ENCODE results near the gene NEU3.
"Not testable (repeated sequence)": the region's sequence is repeated elsewhere in the genome, so short reads cannot be mapped to it uniquely, and the experiment has no call there.

Gene NEU3

GRCh38 chr11:74984730-74985129, 4.0 kb upstream of the NEU3 start:
- Histone ChIP-seq H3K4me1 (ENCODE audit: control insufficient read depth, insufficient read depth, low read length) (peaks cover 7% of the 10 kb centered on the region), H3K36me3 (ENCODE audit: control insufficient read depth, insufficient read depth, low read length, severe bottlenecking) (peaks cover 12% of the 10 kb centered on the region), H3K27me3 (replicated peaks; ENCODE audit: control insufficient read depth, insufficient read depth, low read length) (no peaks in the 10 kb centered on the region), H3K9me3 (ENCODE audit: control insufficient read depth, low read length) (no peaks in the 10 kb centered on the region), H3K4me3 (ENCODE audit: low read length) (no peak overlapping the region), H3K9ac (ENCODE audit: low read length) (no peak overlapping the region)
- no peak for DNase-seq (ENCODE audit: low read depth)

- no peaks in the 10 kb centered on the region for H3K27me3 ChIP-seq (replicated peaks; ENCODE audit: control insufficient read depth, insufficient read depth, low read length)
- peaks cover 5% of the 10 kb centered on the region for H3K4me1 ChIP-seq (ENCODE audit: control insufficient read depth, insufficient read depth, low read length)
- no peak for DNase-seq (ENCODE audit: low read depth)
- peak overlapping the region; percentile 86 for H3K9ac ChIP-seq (ENCODE audit: low read length)
- H3K36me3 ChIP-seq (ENCODE audit: control insufficient read depth, insufficient read depth, low read length, severe bottlenecking): no peaks in the 10 kb centered on the region
- peak overlapping the region; percentile 91 for H3K4me3 ChIP-seq (ENCODE audit: low read length)
- no peaks in the 10 kb centered on the region for H3K9me3 ChIP-seq (ENCODE audit: control insufficient read depth, low read length)
Observed at GRCh38 chr11:74989260-74989638, 516 bp downstream of the NEU3 start.

GRCh38 chr11:74990150-74990549, 1.4 kb downstream of the NEU3 start:
- H3K27me3 ChIP-seq (replicated peaks; ENCODE audit: control insufficient read depth, insufficient read depth, low read length); DNase-seq (ENCODE audit: low read depth); H3K4me1 ChIP-seq (ENCODE audit: control insufficient read depth, insufficient read depth, low read length); H3K9me3 ChIP-seq (ENCODE audit: control insufficient read depth, low read length); H3K9ac ChIP-seq (ENCODE audit: low read length); H3K36me3 ChIP-seq (ENCODE audit: control insufficient read depth, insufficient read depth, low read length, severe bottlenecking); H3K4me3 ChIP-seq (ENCODE audit: low read length): not testable (repeated sequence)

GRCh38 chr11:74990941-74991340, 2.2 kb downstream of the NEU3 start:
- Histone ChIP-seq H3K9me3 (ENCODE audit: control insufficient read depth, low read length) (no peaks in the 10 kb centered on the region), H3K4me1 (ENCODE audit: control insufficient read depth, insufficient read depth, low read length) (peaks cover 5% of the 10 kb centered on the region), H3K4me3 (ENCODE audit: low read length) (no peak overlapping the region), H3K9ac (ENCODE audit: low read length) (no peak overlapping the region), H3K27me3 (replicated peaks; ENCODE audit: control insufficient read depth, insufficient read depth, low read length) (no peaks in the 10 kb centered on the region), H3K36me3 (ENCODE audit: control insufficient read depth, insufficient read depth, low read length, severe bottlenecking) (peaks cover 11% of the 10 kb centered on the region)
- no peak for DNase-seq (ENCODE audit: low read depth)

GRCh38 chr11:74992852-74993251, 4.1 kb downstream of the NEU3 start:
- no peaks in the 10 kb centered on the region for H3K9me3 ChIP-seq (ENCODE audit: control insufficient read depth, low read length)
- peaks cover 6% of the 10 kb centered on the region for H3K4me1 ChIP-seq (ENCODE audit: control insufficient read depth, insufficient read depth, low read length)
- peaks cover 11% of the 10 kb centered on the region for H3K36me3 ChIP-seq (ENCODE audit: control insufficient read depth, insufficient read depth, low read length, severe bottlenecking)
- no peak overlapping the region for H3K9ac ChIP-seq (ENCODE audit: low read length)
- H3K27me3 ChIP-seq (replicated peaks; ENCODE audit: control insufficient read depth, insufficient read depth, low read length): no peaks in the 10 kb centered on the region
- DNase-seq (ENCODE audit: low read depth): no peak
- H3K4me3 ChIP-seq (ENCODE audit: low read length): no peak overlapping the region

GRCh38 chr11:75000975-75001354, 12.2 kb downstream of the NEU3 start:
- no peaks in the 10 kb centered on the region for H3K27me3 ChIP-seq (replicated peaks; ENCODE audit: control insufficient read depth, insufficient read depth, low read length)
- H3K9ac ChIP-seq (ENCODE audit: low read length): no peak overlapping the region
- no peaks in the 10 kb centered on the region for H3K9me3 ChIP-seq (ENCODE audit: control insufficient read depth, low read length)
- no peak overlapping the region for H3K4me3 ChIP-seq (ENCODE audit: low read length)
- DNase-seq (ENCODE audit: low read depth): no peak
- peaks cover 10% of the 10 kb centered on the region for H3K4me1 ChIP-seq (ENCODE audit: control insufficient read depth, insufficient read depth, low read length)
- peaks cover 8% of the 10 kb centered on the region for H3K36me3 ChIP-seq (ENCODE audit: control insufficient read depth, insufficient read depth, low read length, severe bottlenecking)

- Histone ChIP-seq H3K4me1 (ENCODE audit: control insufficient read depth, insufficient read depth, low read length) (peaks cover 10% of the 10 kb centered on the region), H3K9ac (ENCODE audit: low read length) (no peak overlapping the region), H3K36me3 (ENCODE audit: control insufficient read depth, insufficient read depth, low read length, severe bottlenecking) (peaks cover 14% of the 10 kb centered on the region), H3K9me3 (ENCODE audit: control insufficient read depth, low read length) (no peaks in the 10 kb centered on the region), H3K27me3 (replicated peaks; ENCODE audit: control insufficient read depth, insufficient read depth, low read length) (no peaks in the 10 kb centered on the region), H3K4me3 (ENCODE audit: low read length) (no peak overlapping the region)
- no peak for DNase-seq (ENCODE audit: low read depth)
Observed at GRCh38 chr11:75001686-75002085, 13.0 kb downstream of the NEU3 start.

GRCh38 chr11:75002516-75002915, 13.8 kb downstream of the NEU3 start:
- no peak for DNase-seq (ENCODE audit: low read depth)
- Histone ChIP-seq H3K4me1 (ENCODE audit: control insufficient read depth, insufficient read depth, low read length) (peaks cover 10% of the 10 kb centered on the region), H3K9me3 (ENCODE audit: control insufficient read depth, low read length) (no peaks in the 10 kb centered on the region), H3K36me3 (ENCODE audit: control insufficient read depth, insufficient read depth, low read length, severe bottlenecking) (peaks cover 21% of the 10 kb centered on the region), H3K9ac (ENCODE audit: low read length) (no peak overlapping the region), H3K27me3 (replicated peaks; ENCODE audit: control insufficient read depth, insufficient read depth, low read length) (no peaks in the 10 kb centered on the region), H3K4me3 (ENCODE audit: low read length) (no peak overlapping the region)

GRCh38 chr11:75004215-75004614, 15.5 kb downstream of the NEU3 start:
- Histone ChIP-seq H3K9me3 (ENCODE audit: control insufficient read depth, low read length) (no peaks in the 10 kb centered on the region), H3K27me3 (replicated peaks; ENCODE audit: control insufficient read depth, insufficient read depth, low read length) (no peaks in the 10 kb centered on the region), H3K9ac (ENCODE audit: low read length) (no peak overlapping the region), H3K4me3 (ENCODE audit: low read length) (no peak overlapping the region), H3K36me3 (ENCODE audit: control insufficient read depth, insufficient read depth, low read length, severe bottlenecking) (peaks cover 21% of the 10 kb centered on the region), H3K4me1 (ENCODE audit: control insufficient read depth, insufficient read depth, low read length) (no peaks in the 10 kb centered on the region)
- DNase-seq (ENCODE audit: low read depth): no peak

GRCh38 chr11:75011357-75011756, 22.6 kb downstream of the NEU3 start:
- Histone ChIP-seq H3K36me3 (ENCODE audit: control insufficient read depth, insufficient read depth, low read length, severe bottlenecking) (peaks cover 18% of the 10 kb centered on the region), H3K9me3 (ENCODE audit: control insufficient read depth, low read length) (no peaks in the 10 kb centered on the region), H3K4me1 (ENCODE audit: control insufficient read depth, insufficient read depth, low read length) (peaks cover 17% of the 10 kb centered on the region), H3K9ac (ENCODE audit: low read length) (no peak overlapping the region), H3K27me3 (replicated peaks; ENCODE audit: control insufficient read depth, insufficient read depth, low read length) (no peaks in the 10 kb centered on the region), H3K4me3 (ENCODE audit: low read length) (no peak overlapping the region)
- DNase-seq (ENCODE audit: low read depth): no peak

- Histone ChIP-seq H3K27me3 (replicated peaks; ENCODE audit: control insufficient read depth, insufficient read depth, low read length) (no peaks in the 10 kb centered on the region), H3K4me3 (ENCODE audit: low read length) (no peak overlapping the region), H3K9me3 (ENCODE audit: control insufficient read depth, low read length) (no peaks in the 10 kb centered on the region), H3K9ac (ENCODE audit: low read length) (no peak overlapping the region), H3K36me3 (ENCODE audit: control insufficient read depth, insufficient read depth, low read length, severe bottlenecking) (peaks cover 12% of the 10 kb centered on the region), H3K4me1 (ENCODE audit: control insufficient read depth, insufficient read depth, low read length) (peaks cover 17% of the 10 kb centered on the region)
- no peak for DNase-seq (ENCODE audit: low read depth)
Observed at GRCh38 chr11:75011872-75012271, 23.1 kb downstream of the NEU3 start.

GRCh38 chr11:75013051-75013450, 24.3 kb downstream of the NEU3 start:
- no peaks in the 10 kb centered on the region for H3K9me3 ChIP-seq (ENCODE audit: control insufficient read depth, low read length)
- no peak overlapping the region for H3K4me3 ChIP-seq (ENCODE audit: low read length)
- H3K36me3 ChIP-seq (ENCODE audit: control insufficient read depth, insufficient read depth, low read length, severe bottlenecking): peaks cover 7% of the 10 kb centered on the region
- no peaks in the 10 kb centered on the region for H3K27me3 ChIP-seq (replicated peaks; ENCODE audit: control insufficient read depth, insufficient read depth, low read length)
- H3K4me1 ChIP-seq (ENCODE audit: control insufficient read depth, insufficient read depth, low read length): peaks cover 17% of the 10 kb centered on the region
- DNase-seq (ENCODE audit: low read depth): no peak
- no peak overlapping the region for H3K9ac ChIP-seq (ENCODE audit: low read length)
